ENCODE results near the gene TRAPPC10. TPM values are rescaled to one million over a fixed set of nuclear protein-coding genes. Genes with fewer than 3 reads are reported as not detected.
"Not testable (repeated sequence)": the region's sequence is repeated elsewhere in the genome, so short reads cannot be mapped to it uniquely, and the experiment has no call there.

The TRAPPC10 gene
- total and polyA plus RNA-seq, 10 of the 15 experiments (the other 5 are each of a cell fraction or from before 2014, with no cell fraction given) = 1.1 to 39.6 (median 28.2) TPM

DNA sequence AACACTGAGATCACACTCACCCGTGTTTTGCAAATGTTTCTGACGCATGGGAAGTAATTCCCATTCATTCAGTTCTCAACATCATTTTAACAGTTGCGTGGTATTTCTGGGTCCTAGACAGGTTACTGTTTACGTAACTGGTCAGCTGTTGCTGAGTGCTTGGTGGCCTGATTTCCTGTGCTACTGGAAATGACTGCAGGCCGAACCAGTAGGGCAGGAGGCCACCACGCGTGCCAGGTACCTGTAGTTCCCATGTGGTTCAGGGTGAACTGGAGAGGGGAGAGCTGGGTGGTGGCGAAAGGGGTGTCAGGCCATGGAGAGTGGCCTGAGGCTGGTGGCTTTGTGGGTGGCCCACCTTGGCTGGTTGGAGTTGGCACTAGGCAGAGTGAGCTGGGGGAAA is 122.6 kb downstream of the TRAPPC10 start:
- SMC1A ChIA-PET (ENCODE audit: uncharacterized antibody, unreplicated experiment); DNase-seq (ENCODE audit: low read depth, low spot score); CTCF ChIA-PET; H3K36me3 ChIP-seq (ENCODE audit: control insufficient read depth in 2 of 2, insufficient read depth in 2 of 2, low read length in 1 of 2); H2AFZ ChIP-seq (ENCODE audit: control insufficient read depth, low read depth, low read length); POLR2A ChIA-PET; H3K4me3 ChIP-seq; H3K4me1 ChIP-seq (ENCODE audit: control insufficient read depth, insufficient read depth, low read length); H3K9me3 ChIP-seq (replicated peaks; ENCODE audit: control insufficient read depth, insufficient read depth, low read length); H3K27ac ChIP-seq (ENCODE audit: control insufficient read depth, insufficient read depth); intact Hi-C loops (cut with micrococcal nuclease; ENCODE audit: unreplicated experiment); H3K79me2 ChIP-seq (ENCODE audit: control insufficient read depth, insufficient read depth, low read length); BruUV-seq (replicated peaks); H3K27me3 ChIP-seq (replicated peaks in 1 of 2; ENCODE audit: control insufficient read depth in 2 of 2, insufficient read depth in 2 of 2, low read length in 1 of 2); RAD21 ChIA-PET (ENCODE audit: unreplicated experiment); H3K9ac ChIP-seq (ENCODE audit: control insufficient read depth, insufficient read depth, low read length); H3K4me2 ChIP-seq (ENCODE audit: control insufficient read depth, insufficient read depth); in situ Hi-C loops (cut with MboI); H4K20me1 ChIP-seq (ENCODE audit: control insufficient read depth, insufficient read depth): not testable (repeated sequence)
- WGBS (ENCODE audit: insufficient coverage, insufficient replicate concordance, low lambda C conversion rate, missing lambda C conversion rate) = no CpG with 5 or more reads among the region's 8 CpGs
- ATAC-seq = peak; percentile 28
- peak; percentile 56 for FAIRE-seq

DNA sequence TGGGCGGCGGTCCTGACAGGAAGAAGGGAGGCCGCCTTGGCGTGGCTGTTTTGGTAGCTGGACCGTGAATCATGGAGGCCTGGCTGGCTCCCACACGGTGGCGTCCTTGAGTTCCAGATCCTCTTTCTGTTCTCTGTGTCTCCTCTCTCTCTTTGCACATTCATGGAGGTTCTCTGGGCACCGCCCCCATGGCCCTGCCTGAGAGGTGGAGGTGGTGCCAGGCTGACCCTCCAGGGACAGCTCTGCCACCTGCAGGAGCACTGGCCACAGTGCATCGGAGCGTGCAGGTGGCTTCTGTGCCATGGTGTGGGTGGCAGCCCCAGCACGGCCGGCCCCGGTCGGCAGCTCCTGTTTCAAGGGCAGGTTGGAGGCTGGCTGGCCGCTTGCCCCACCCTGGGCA is 125.9 kb downstream of the TRAPPC10 start:
- POLR2A ChIA-PET; RAD21 ChIA-PET (ENCODE audit: unreplicated experiment); H3K4me2 ChIP-seq (ENCODE audit: control insufficient read depth, insufficient read depth); CTCF ChIA-PET; H3K79me2 ChIP-seq (ENCODE audit: control insufficient read depth, insufficient read depth, low read length); BruUV-seq (replicated peaks); H3K9me3 ChIP-seq (replicated peaks; ENCODE audit: control insufficient read depth, insufficient read depth, low read length); H3K27ac ChIP-seq (ENCODE audit: control insufficient read depth, insufficient read depth); SMC1A ChIA-PET (ENCODE audit: uncharacterized antibody, unreplicated experiment); H3K4me1 ChIP-seq (ENCODE audit: control insufficient read depth, insufficient read depth, low read length); H4K20me1 ChIP-seq (ENCODE audit: control insufficient read depth, insufficient read depth); H2AFZ ChIP-seq (ENCODE audit: control insufficient read depth, low read depth, low read length); DNase-seq (ENCODE audit: low read depth, low spot score); H3K9ac ChIP-seq (ENCODE audit: control insufficient read depth, insufficient read depth, low read length); H3K4me3 ChIP-seq; H3K36me3 ChIP-seq (ENCODE audit: control insufficient read depth in 2 of 2, insufficient read depth in 2 of 2, low read length in 1 of 2); H3K27me3 ChIP-seq (replicated peaks in 1 of 2; ENCODE audit: control insufficient read depth in 2 of 2, insufficient read depth in 2 of 2, low read length in 1 of 2); in situ Hi-C loops (cut with MboI); intact Hi-C loops (cut with micrococcal nuclease; ENCODE audit: unreplicated experiment): not testable (repeated sequence)
- FAIRE-seq (peak; percentile 97), ATAC-seq (peak; percentile 65)
- WGBS (ENCODE audit: insufficient coverage, insufficient replicate concordance, low lambda C conversion rate, missing lambda C conversion rate) = no CpG with 5 or more reads among the region's 15 CpGs

DNA sequence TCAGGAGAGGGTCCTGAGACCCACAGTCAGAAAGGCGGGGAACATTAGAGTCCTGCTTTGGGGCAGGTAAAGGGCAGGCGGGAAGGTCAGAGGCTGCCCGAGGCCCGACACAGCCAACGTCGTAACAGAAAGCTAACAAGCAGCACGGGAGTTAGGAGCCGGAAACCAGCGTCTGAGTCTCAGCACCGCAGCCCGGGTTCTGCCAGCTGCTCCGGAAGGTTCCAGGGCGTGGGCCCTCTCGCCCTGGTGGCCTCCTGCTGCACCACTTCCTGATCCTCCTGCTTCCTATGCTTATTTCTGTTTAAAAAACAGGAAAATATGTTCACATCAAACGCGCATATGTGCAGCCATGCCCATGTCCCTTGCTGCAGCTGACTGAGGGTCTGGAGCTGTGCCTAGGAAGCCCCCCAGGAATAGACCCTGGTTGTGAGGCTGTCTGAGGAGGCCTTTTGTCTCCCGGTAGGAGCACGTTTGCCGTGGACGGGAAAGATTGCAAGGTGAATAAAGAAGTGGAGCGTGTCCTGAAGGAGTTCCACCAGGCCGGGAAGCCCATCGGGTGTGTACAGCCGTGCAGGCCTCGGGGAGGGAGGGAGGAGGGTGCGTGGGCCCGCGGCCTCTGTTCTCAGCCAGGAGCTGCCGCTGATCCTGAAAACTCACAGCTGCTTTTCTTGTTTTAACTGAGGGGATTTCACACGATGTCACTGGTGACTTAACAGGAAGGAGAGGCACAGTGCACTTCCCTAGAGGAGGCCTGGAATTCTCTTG is 127.9 kb downstream of the TRAPPC10 start:
- intact Hi-C loops (cut with micrococcal nuclease; ENCODE audit: unreplicated experiment); H4K20me1 ChIP-seq (ENCODE audit: control insufficient read depth, insufficient read depth); RAD21 ChIA-PET (ENCODE audit: unreplicated experiment); SMC1A ChIA-PET (ENCODE audit: uncharacterized antibody, unreplicated experiment); H3K79me2 ChIP-seq (ENCODE audit: control insufficient read depth, insufficient read depth, low read length); H3K36me3 ChIP-seq (ENCODE audit: control insufficient read depth in 2 of 2, insufficient read depth in 2 of 2, low read length in 1 of 2); in situ Hi-C loops (cut with MboI); H3K9me3 ChIP-seq (replicated peaks; ENCODE audit: control insufficient read depth, insufficient read depth, low read length); H3K4me1 ChIP-seq (ENCODE audit: control insufficient read depth, insufficient read depth, low read length); FAIRE-seq; H3K4me3 ChIP-seq; H3K9ac ChIP-seq (ENCODE audit: control insufficient read depth, insufficient read depth, low read length); CTCF ChIA-PET; H2AFZ ChIP-seq (ENCODE audit: control insufficient read depth, low read depth, low read length); H3K27me3 ChIP-seq (replicated peaks in 1 of 2; ENCODE audit: control insufficient read depth in 2 of 2, insufficient read depth in 2 of 2, low read length in 1 of 2); DNase-seq (ENCODE audit: low read depth, low spot score); BruUV-seq (replicated peaks); H3K4me2 ChIP-seq (ENCODE audit: control insufficient read depth, insufficient read depth); H3K27ac ChIP-seq (ENCODE audit: control insufficient read depth, insufficient read depth); ATAC-seq; POLR2A ChIA-PET: not testable (repeated sequence)
- WGBS (ENCODE audit: insufficient coverage, insufficient replicate concordance, low lambda C conversion rate, missing lambda C conversion rate) = no CpG with 5 or more reads among the region's 30 CpGs

DNA sequence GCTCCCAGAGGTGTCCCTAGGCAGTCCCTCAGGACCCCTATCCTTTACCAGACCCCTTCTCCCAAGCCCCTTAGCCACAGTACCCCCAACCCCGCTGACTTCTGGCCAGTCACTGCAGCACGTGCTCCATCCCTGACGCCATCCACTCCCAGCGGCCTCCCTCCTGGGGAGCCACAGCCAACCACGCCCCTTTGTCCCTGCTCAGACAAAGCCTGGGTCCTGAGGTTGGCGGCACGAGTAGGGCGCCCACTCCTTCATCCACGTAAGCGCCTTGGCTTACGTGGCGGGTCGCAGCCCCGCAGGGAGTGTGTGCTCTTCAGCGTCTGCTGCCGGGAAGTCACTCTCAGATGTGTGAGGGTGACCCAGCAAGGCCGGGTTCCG is 128.4 kb downstream of the TRAPPC10 start:
- H3K4me3 ChIP-seq; H3K36me3 ChIP-seq (ENCODE audit: control insufficient read depth in 2 of 2, insufficient read depth in 2 of 2, low read length in 1 of 2); POLR2A ChIA-PET; RAD21 ChIA-PET (ENCODE audit: unreplicated experiment); SMC1A ChIA-PET (ENCODE audit: uncharacterized antibody, unreplicated experiment); ATAC-seq; H3K9me3 ChIP-seq (replicated peaks; ENCODE audit: control insufficient read depth, insufficient read depth, low read length); H3K27ac ChIP-seq (ENCODE audit: control insufficient read depth, insufficient read depth); H3K4me1 ChIP-seq (ENCODE audit: control insufficient read depth, insufficient read depth, low read length); BruUV-seq (replicated peaks); DNase-seq (ENCODE audit: low read depth, low spot score); in situ Hi-C loops (cut with MboI); H3K27me3 ChIP-seq (replicated peaks in 1 of 2; ENCODE audit: control insufficient read depth in 2 of 2, insufficient read depth in 2 of 2, low read length in 1 of 2); CTCF ChIA-PET; H3K9ac ChIP-seq (ENCODE audit: control insufficient read depth, insufficient read depth, low read length); H2AFZ ChIP-seq (ENCODE audit: control insufficient read depth, low read depth, low read length); H4K20me1 ChIP-seq (ENCODE audit: control insufficient read depth, insufficient read depth); intact Hi-C loops (cut with micrococcal nuclease; ENCODE audit: unreplicated experiment); H3K4me2 ChIP-seq (ENCODE audit: control insufficient read depth, insufficient read depth); H3K79me2 ChIP-seq (ENCODE audit: control insufficient read depth, insufficient read depth, low read length); FAIRE-seq: not testable (repeated sequence)
- no CpG with 5 or more reads among the region's 18 CpGs for WGBS (ENCODE audit: insufficient coverage, insufficient replicate concordance, low lambda C conversion rate, missing lambda C conversion rate)

All from GM12878 (cell line).